Activated CD4-positive, alpha-beta memory T cell treated with anti-CD3 and anti-CD28 coated beads for 36 hours (primary cell): ENCODE results near the gene FANCD2. TPM values are rescaled to one million over a fixed set of nuclear protein-coding genes. Genes with fewer than 3 reads are reported as not detected.

ENCODE experiments used
- CTCF ChIA-PET: fragments of 350-600 bp; sonication (Branson Sonifier 250); formaldehyde crosslinking; loops from one replicate; lab custom pipeline; 2021; ENCODE audit warnings: antibody characterized with exemption, inconsistent platforms; lab: Charles Lee
- POLR2A ChIA-PET: fragments of 350-600 bp; sonication (Branson Sonifier 250); formaldehyde crosslinking; loops from one replicate; lab custom pipeline; 2021; ENCODE audit warnings: antibody characterized with exemption; lab: Charles Lee
- DNase-seq: peaks from one replicate; pipeline ENCODE4 v3.0.0-alpha.2; 2020
- H3K27ac Mint-ChIP-seq: one replicate; pipeline ENCODE4 v1.8.0; 2021; ENCODE audit warnings: mixed read lengths
- H3K27me3 Mint-ChIP-seq: one replicate; pipeline ENCODE4 v1.8.0; 2021; ENCODE audit warnings: mixed read lengths
- H3K36me3 Mint-ChIP-seq: one replicate; pipeline ENCODE4 v1.8.0; 2021; ENCODE audit warnings: mixed read lengths
- H3K4me1 Mint-ChIP-seq: one replicate; pipeline ENCODE4 v1.8.0; 2021; ENCODE audit warnings: low read depth, mixed read lengths
- H3K4me3 Mint-ChIP-seq: one replicate; pipeline ENCODE4 v1.8.0; 2021; ENCODE audit warnings: mild to moderate bottlenecking, mixed read lengths
- H3K9me3 Mint-ChIP-seq: one replicate; pipeline ENCODE4 v1.8.0; 2021; ENCODE audit warnings: mixed read lengths
- intact Hi-C: fragments of 100-400 bp; cut with micrococcal nuclease; formaldehyde crosslinking; loops from one replicate; pipeline ENCODE4 v1.15.1; 2023
- total RNA-seq, 2 experiments: library from RNA; stranded (reverse); gene quantifications; one replicate each; pipeline ENCODE4 v1.2.3, GENCODE V29; 2021

Gene FANCD2
- 10 to 100 TPM; 83.9 to 89.4 TPM for total RNA-seq

DNA sequence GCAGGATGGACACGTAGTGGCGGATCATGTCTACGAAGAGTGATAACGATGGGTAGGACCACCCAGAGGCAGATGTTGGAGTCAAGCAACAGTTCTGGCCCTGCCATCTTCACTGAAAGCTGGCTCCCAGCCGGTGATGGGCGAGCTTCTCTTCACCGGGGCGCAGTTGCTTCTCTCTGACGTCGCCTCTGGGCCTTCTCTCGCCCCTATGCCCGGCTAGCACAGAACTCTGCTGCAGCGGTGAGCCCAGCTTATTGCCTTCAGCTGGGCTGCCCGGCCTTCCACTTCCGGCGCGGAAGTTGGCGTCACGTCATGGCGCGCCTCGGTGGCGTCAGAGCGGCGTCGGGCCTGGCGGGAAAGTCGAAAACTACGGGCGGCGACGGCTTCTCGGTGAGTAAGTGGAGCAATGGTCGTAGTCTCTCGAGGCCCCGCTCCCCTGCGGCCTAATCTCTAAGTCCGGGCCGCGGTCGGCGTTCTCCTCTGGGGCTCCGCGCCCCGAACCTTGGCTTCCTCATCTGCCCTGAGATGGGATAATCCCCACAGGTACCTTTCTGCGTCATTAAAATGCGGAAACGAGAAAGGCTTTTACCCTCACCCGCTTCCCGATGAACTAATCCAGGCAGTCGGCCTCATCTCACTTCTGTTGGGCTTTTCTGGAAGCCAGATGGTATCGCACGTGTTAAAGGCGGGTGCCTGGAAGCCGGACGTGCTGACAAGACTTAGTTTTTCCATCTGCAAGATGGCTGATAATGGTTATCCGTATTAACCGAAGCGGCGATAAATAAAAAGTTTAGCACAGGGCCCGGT, at the start of gene FANCD2:
TSS of gene FANCD2 (plus strand) at position 354 of the 807 bp plus-strand sequence. CDS start 2,221 bp downstream, outside the sequence.
- peak within 1 kb of the TSS; percentile 97 for H3K4me3 Mint-ChIP-seq
- peaks cover 21% of the 10 kb centered on the region for H3K36me3 Mint-ChIP-seq
- no peaks in the 10 kb centered on the region for H3K27me3 Mint-ChIP-seq
- H3K27ac Mint-ChIP-seq = peak within 1 kb of the TSS; percentile 98
- no peaks in the 10 kb centered on the region for H3K9me3 Mint-ChIP-seq
- peaks cover 24% of the 10 kb centered on the region for H3K4me1 Mint-ChIP-seq
- CTCF ChIA-PET = interaction anchor here (0.7 to 1.0 kb wide), 4 partner anchors 43 to 183 kb away, joined by 3 to 8 read pairs (median 4); partner anchors contain the start of gene CRELD1
- intact Hi-C loops = loop anchor here (1.0 to 10.0 kb wide), 6 partner anchors 49 to 629 kb away; partner anchors contain the start of genes ARPC4, BRK1, CRELD1 and SETD5
- POLR2A ChIA-PET = interaction anchor here (0.8 to 1.3 kb wide), 3 partner anchors 8 to 663 kb away, joined by 3 read pairs; partner anchors contain the start of gene THUMPD3
- peak; percentile 96 for DNase-seq

DNA sequence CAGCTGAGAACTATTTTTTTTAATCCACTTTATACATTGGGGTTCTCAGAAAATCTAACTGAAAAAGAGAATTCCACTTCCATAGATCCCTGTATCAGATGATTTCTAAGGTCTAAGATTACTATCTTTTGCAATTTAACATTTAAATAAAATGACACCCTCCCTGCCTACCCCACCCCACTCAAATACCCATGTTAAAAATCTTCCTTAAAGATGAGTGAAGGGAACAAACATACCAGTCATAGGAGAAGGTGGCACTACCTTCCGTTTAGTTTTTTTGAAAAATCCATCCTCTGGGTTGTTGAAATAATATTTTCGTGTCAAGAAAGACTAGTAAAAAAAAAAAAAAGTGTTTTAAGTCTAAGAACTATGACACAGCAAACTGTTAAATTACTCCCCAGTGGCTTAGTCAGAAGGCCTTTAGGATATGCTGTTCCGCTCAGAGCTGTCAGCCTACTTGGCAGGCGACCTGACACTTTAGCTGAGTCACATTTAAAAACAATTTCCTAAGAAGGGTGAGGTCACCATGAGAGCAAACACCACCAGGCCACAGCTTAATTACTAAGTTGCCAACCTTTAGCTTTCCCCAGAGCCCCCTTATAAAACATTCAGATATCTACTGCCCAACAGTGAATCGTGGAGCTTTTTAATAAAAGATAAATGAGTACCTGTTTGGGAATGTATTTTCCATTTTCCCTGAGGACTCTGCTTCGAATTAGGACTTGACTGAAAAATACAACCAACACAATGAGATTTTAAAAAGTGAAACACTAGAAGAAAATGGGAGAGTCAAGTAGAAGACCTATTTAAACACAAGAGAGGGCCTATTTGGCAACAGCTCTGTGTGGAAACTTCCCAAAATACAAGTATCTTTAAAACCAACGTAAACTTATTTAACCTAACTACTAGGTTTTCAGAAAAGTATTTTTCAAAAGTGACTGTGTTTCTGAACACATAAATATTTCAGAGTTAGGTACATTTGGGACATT, 49.2 kb upstream of the FANCD2 start:
- CTCF ChIA-PET = interaction anchor here (0.6 to 3.0 kb wide), 4 partner anchors 10 to 195 kb away, joined by 3 to 10 read pairs (median 6); partner anchors contain the start of genes CRELD1 and EMC3
- H3K4me3 Mint-ChIP-seq = no peak overlapping the region
- H3K36me3 Mint-ChIP-seq = peaks cover 30% of the 10 kb centered on the region
- peaks cover 26% of the 10 kb centered on the region for H3K4me1 Mint-ChIP-seq
- H3K9me3 Mint-ChIP-seq = no peaks in the 10 kb centered on the region
- H3K27me3 Mint-ChIP-seq = no peaks in the 10 kb centered on the region
- POLR2A ChIA-PET = interaction anchor here (0.7 to 2.5 kb wide), 6 partner anchors 10 to 253 kb away, joined by 3 to 17 read pairs (median 4); partner anchors contain the start of genes CRELD1, EMC3 and PRRT3
- intact Hi-C loops = loop anchor here (1.0 to 2.0 kb wide), 2 partner anchors 9 to 50 kb away; partner anchors contain the start of genes EMC3 and FANCD2
- H3K27ac Mint-ChIP-seq = peak overlapping the region; percentile 64
- peak; percentile 69 for DNase-seq

DNA sequence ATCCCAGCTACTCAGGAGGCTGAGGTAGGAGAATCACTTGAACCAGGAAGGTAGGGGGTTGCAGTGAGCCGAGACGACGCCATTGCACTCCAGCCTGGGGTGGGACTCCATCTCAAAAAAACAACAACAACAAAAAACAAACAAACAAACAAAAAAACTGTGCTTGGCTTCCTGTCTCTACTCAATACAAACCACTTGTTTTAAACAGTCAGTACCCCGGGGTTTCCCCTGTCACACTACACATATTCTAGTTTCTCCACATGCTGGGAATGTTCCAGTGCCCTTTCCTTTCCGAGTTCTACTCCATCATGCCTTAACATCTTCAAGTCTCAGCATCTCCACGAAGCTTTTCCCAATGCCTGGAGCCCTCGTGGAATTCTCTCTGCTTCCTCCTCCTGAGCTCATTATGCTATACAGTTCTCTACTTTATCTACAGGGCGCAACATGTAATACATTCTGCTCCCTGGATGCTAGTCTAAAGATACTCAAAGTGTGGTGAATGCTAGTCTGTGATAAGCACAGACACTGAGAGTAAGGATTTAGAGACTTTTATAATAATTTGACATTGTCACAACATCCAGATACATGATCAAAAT, 47.4 kb upstream of the FANCD2 start:
- no peaks in the 10 kb centered on the region for H3K27me3 Mint-ChIP-seq
- intact Hi-C loops = no loop called here
- POLR2A ChIA-PET = no interaction called here
- peaks cover 24% of the 10 kb centered on the region for H3K36me3 Mint-ChIP-seq
- H3K27ac Mint-ChIP-seq = peak overlapping the region; percentile 44
- H3K4me3 Mint-ChIP-seq = no peak overlapping the region
- H3K4me1 Mint-ChIP-seq = peaks cover 33% of the 10 kb centered on the region
- CTCF ChIA-PET = no interaction called here
- no peaks in the 10 kb centered on the region for H3K9me3 Mint-ChIP-seq
- DNase-seq = no peak

DNA sequence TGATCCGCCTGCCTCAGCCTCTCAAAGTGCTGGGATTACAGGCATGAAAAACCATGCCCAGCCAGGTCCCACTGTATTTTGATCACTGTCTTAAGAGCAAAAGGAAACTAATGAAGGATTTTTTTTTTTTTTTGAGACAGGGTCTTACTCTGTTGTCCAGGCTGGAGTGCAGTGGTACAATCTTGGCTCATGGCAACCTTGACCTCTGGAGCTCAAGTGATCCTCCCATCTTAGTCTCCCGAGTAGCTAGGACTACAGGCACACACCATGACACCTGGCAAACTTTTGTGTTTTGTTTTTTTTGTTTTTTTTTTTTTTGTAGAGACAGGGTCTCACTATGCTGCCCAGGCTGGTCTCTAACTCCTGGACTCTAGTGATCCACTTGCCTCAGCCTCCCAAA, 46.0 kb upstream of the FANCD2 start:
- H3K9me3 Mint-ChIP-seq = no peaks in the 10 kb centered on the region
- no peaks in the 10 kb centered on the region for H3K27me3 Mint-ChIP-seq
- intact Hi-C loops = loop anchor here (10.0 kb wide), 1 partner anchor 245 kb away; no protein-coding TSS in a partner anchor
- peaks cover 37% of the 10 kb centered on the region for H3K4me1 Mint-ChIP-seq
- DNase-seq = no peak
- ChIA-PET POLR2A (no interaction called here), CTCF (interaction anchor here (0.6 kb wide), 1 partner anchor 102 kb away, joined by 3 read pairs; no protein-coding TSS in a partner anchor)
- peaks cover 18% of the 10 kb centered on the region for H3K36me3 Mint-ChIP-seq
- H3K27ac Mint-ChIP-seq = no peak overlapping the region
- no peak overlapping the region for H3K4me3 Mint-ChIP-seq

DNA sequence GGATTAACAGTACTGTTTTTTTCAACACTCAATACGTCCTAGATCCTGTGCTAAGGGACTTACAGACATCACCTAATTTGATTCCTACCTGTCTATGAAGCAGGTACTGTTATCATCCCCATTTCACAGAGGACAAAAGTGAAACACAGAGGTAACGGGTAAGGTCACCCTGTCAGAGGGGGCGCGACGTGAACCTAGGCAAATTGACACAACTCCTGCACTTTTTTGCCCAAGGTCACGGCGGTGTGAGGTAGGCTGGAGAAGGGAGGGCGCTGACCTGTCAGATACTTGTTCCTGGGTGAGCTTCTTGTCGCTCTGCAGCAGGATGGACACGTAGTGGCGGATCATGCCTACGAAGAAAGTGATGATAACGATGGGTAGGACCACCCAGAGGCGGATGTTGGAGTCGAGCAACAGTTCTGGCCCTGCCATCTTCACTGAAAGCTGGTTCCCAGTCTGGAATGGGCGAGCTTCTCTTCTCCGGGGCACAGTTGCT, 40.0 kb upstream of the FANCD2 start:
- H3K4me1 Mint-ChIP-seq = peaks cover 31% of the 10 kb centered on the region
- no peaks in the 10 kb centered on the region for H3K27me3 Mint-ChIP-seq
- H3K36me3 Mint-ChIP-seq = peaks cover 20% of the 10 kb centered on the region

DNA sequence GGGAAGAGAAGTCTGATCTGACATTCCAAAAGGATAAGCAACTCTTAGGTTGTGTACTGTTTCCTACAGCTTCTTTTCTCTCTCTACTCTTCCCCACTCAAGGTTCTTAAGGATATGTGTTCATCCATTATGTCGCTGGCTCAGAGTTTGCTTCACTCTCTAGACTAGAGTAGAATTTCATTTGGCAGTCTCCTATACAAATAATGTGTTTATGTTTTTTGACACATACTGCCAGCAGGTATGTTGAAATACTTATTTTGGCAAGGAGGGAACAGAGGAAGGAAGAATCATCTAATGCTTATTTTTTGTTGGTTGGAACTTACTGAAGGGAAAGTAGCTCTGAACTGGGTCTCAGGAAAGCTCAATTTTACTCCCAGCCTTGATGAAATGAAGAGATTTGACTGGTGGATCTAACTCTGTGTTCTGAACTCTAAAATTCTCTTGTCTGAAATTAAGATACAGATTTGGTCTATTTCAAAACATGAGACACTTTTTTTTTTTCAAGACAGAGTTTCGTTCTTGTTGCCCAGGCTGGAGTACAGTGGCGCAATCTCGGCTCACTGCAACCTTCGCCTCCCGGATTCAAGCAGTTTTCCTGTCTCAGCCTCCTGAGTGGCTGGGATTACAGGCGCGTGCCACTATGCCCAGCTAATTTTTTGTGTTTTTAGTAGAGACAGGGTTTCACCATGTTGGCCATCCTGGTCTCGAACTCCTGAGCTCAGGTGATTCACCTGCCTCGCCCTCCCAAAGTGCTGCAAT, 32.0 kb upstream of the FANCD2 start:
- Mint-ChIP-seq H3K4me1 (no peaks in the 10 kb centered on the region), H3K27ac (no peak overlapping the region), H3K36me3 (peaks cover 26% of the 10 kb centered on the region), H3K27me3 (no peaks in the 10 kb centered on the region), H3K9me3 (no peaks in the 10 kb centered on the region), H3K4me3 (no peak overlapping the region)
- no peak for DNase-seq
- ChIA-PET CTCF (interaction anchor here (0.7 kb wide), 2 partner anchors 10 to 62 kb away, joined by 3 to 5 read pairs; no protein-coding TSS in a partner anchor), POLR2A (no interaction called here)
- intact Hi-C loops = no loop called here

More for the DNA sequence above, 40.0 kb upstream of the FANCD2 start:
- Mint-ChIP-seq H3K9me3 (no peaks in the 10 kb centered on the region), H3K27ac (peak overlapping the region; percentile 98), H3K4me3 (peak overlapping the region; percentile 89)
- DNase-seq = no peak
- intact Hi-C loops = loop anchor here (1.0 to 10.0 kb wide), 6 partner anchors 9 to 589 kb away; partner anchors contain the start of genes JAGN1, SEC13 and SETD5
- CTCF ChIA-PET = interaction anchor here (2.2 to 2.5 kb wide), 2 partner anchors 9 to 53 kb away, joined by 9 to 21 read pairs; partner anchors contain the start of gene CRELD1
- POLR2A ChIA-PET = interaction anchor here (1.8 to 2.4 kb wide), 3 partner anchors 10 to 95 kb away, joined by 7 to 17 read pairs (median 8); partner anchors contain the start of gene JAGN1

DNA sequence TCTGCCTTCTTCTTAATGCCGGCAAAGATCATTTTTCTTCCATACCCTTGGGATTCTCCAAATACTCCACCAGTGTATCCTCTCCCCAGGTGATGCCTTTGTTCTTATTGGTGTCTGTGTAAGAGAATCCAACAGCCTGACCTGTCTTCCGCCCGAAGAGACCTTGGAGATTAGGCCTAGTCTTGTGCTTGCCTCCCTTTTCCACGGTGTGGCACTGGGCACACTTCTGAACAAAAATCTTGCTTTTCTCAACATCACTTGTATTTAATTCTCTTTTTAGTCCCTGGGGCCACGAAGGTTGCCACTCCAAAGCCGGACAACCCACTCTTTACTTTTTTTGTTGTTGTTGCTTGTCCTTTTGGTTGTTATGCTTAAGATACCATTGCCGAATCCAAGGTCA, 25.6 kb upstream of the FANCD2 start:
- DNase-seq = no peak
- intact Hi-C loops = no loop called here
- Mint-ChIP-seq H3K4me1 (no peaks in the 10 kb centered on the region), H3K4me3 (no peak overlapping the region), H3K27ac (no peak overlapping the region), H3K9me3 (no peaks in the 10 kb centered on the region), H3K36me3 (peaks cover 27% of the 10 kb centered on the region), H3K27me3 (no peaks in the 10 kb centered on the region)
- POLR2A ChIA-PET = no interaction called here
- CTCF ChIA-PET = no interaction called here

DNA sequence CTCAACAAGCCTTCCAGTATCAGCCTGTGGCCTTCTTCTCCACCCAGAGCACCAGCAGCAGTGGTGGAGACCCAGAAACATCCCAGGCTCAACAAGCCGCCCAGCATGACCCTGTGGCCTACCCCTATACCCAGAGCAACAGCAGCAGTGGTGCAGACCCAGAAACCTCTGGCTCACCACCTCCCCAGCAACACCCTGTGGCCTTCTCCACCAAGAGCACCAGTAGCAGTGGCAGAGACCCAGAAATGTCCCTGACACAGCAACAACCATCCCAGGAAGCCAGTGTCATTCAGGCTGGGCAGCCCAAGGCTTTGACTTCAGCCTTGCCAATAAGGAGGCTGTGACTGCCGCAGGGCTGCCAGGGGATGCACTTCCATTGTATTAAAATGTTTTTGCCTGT, 23.3 kb upstream of the FANCD2 start:
- no peak overlapping the region for H3K4me3 Mint-ChIP-seq
- no peaks in the 10 kb centered on the region for H3K9me3 Mint-ChIP-seq
- no peak overlapping the region for H3K27ac Mint-ChIP-seq
- no peaks in the 10 kb centered on the region for H3K4me1 Mint-ChIP-seq
- CTCF ChIA-PET = no interaction called here
- H3K36me3 Mint-ChIP-seq = peaks cover 21% of the 10 kb centered on the region
- DNase-seq = no peak
- POLR2A ChIA-PET = no interaction called here
- no peaks in the 10 kb centered on the region for H3K27me3 Mint-ChIP-seq
- intact Hi-C loops = no loop called here

DNA sequence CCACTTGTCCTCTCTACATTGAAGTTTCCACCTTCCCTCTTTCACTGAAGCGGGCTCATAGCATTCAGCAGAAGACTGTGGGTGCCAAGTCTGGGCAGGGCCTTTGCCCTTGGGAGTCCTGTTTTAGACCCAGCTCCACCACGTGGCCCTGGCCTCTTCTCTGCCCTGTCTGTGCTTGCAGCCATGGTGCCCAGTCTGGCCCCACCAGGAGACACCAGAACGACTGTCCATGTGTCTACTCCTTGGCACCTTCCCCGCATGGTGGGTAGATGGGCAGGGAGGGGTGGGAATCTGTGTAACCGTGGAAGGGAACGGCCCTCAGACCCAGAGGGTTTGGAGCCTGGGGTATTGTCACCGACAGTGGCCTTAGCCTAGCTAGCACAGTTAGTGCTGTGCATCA, 21.7 kb upstream of the FANCD2 start:
- Mint-ChIP-seq H3K4me1 (peaks cover 13% of the 10 kb centered on the region), H3K27me3 (no peaks in the 10 kb centered on the region), H3K9me3 (no peaks in the 10 kb centered on the region), H3K4me3 (no peak overlapping the region), H3K36me3 (peaks cover 14% of the 10 kb centered on the region), H3K27ac (no peak overlapping the region)
- intact Hi-C loops = no loop called here
- CTCF ChIA-PET = interaction anchor here (1.5 kb wide), 1 partner anchor 71 kb away, joined by 3 read pairs; the partner anchor contains the start of gene CRELD1
- POLR2A ChIA-PET = no interaction called here
- no peak for DNase-seq

DNA sequence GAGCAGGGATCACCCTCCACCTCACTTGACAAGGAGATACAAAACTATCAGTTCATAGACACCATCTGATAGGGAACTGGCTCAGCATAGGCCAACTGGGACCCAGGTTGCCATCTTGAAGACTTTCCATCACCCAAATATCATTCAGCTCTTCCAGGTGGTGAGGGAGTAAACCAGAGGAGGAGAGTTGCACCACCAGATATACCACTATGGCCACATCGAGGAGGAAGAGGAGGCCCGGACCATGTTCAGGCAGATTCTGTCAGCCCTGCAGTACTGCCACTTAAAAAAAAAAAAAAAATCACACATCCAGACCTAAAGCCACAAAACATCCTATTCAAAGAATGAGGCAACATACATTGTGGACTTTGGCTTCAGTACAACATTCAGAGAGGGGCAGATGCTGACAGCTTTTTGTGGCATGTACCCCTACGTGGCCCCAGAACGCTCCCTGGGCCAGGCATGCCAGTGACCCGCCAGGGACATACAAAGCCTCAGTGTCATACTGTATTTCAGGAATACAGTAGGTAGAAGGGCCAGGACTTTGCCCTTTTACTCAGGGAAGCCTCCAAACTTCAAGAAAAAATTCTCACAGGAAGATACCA, 21.2 kb upstream of the FANCD2 start:
- H3K9me3 Mint-ChIP-seq = no peaks in the 10 kb centered on the region
- POLR2A ChIA-PET = interaction anchor here (2.2 kb wide), 1 partner anchor 18 kb away, joined by 7 read pairs; the partner anchor contains the start of gene EMC3
- H3K4me1 Mint-ChIP-seq = peaks cover 13% of the 10 kb centered on the region
- peaks cover 14% of the 10 kb centered on the region for H3K36me3 Mint-ChIP-seq
- H3K27ac Mint-ChIP-seq = no peak overlapping the region
- CTCF ChIA-PET = interaction anchor here (1.1 to 1.5 kb wide), 2 partner anchors 71 to 73 kb away, joined by 3 read pairs; partner anchors contain the start of gene CRELD1
- intact Hi-C loops = no loop called here
- H3K27me3 Mint-ChIP-seq = no peaks in the 10 kb centered on the region
- no peak for DNase-seq
- H3K4me3 Mint-ChIP-seq = no peak overlapping the region
